ENCODE measurements around the gene SLC4A2. TPM values are rescaled to one million over a fixed set of nuclear protein-coding genes. Genes with fewer than 3 reads are reported as not detected.

Gene SLC4A2
- total and polyA plus RNA-seq, 2 of the 8 experiments (the other 6 are each of a cell fraction or from before 2014, with no cell fraction given), result 72.6 to 147 TPM

- 0 out of 2 replicates have a peak, but pooled peaks have one; percentile 27 for TF ChIP-seq TBP (IDR thresholded peaks at IDR 0.05; ENCODE audit: low read depth, low read length)
- TF ChIP-seq POU5F1 (IDR thresholded peaks at IDR 0.05; ENCODE audit: low read depth, low read length), result no peak
- peak; percentile 60 for TF ChIP-seq SAP30 (IDR thresholded peaks at IDR 0.05; ENCODE audit: insufficient read depth, insufficient replicate concordance, low read length)
- no peak for TF ChIP-seq YY1 (IDR thresholded peaks at IDR 0.05; ENCODE audit: low read depth, low read length)
- no peak; the same call in none of the 2 replicates for TF ChIP-seq E2F6 (IDR thresholded peaks at IDR 0.05)
- no peak for TF ChIP-seq JUND (IDR thresholded peaks at IDR 0.05; ENCODE audit: low read length)
- TF ChIP-seq EZH2 (IDR thresholded peaks at IDR 0.05; ENCODE audit: low read depth, low read length, severe bottlenecking), result no peak
- TF ChIP-seq RBBP5 (IDR thresholded peaks at IDR 0.05; ENCODE audit: borderline replicate concordance, low read depth, low read length), result peak; percentile 39; the same call in 1 of the 2 replicates
- TF ChIP-seq POLR2AphosphoS5 (IDR thresholded peaks at IDR 0.05; ENCODE audit: low read depth, low read length), result peak; percentile 57; the same call in 1 of the 2 replicates
- TF ChIP-seq KDM4A (IDR thresholded peaks at IDR 0.05; ENCODE audit: low read depth, low read length, severe bottlenecking), result peak; percentile 59
- peak; percentile 33; the same call in 1 of the 2 replicates for TF ChIP-seq MAX (IDR thresholded peaks at IDR 0.05)
- TF ChIP-seq SRF (IDR thresholded peaks at IDR 0.05; ENCODE audit: low read depth, low read length), result no peak
- no peak for TF ChIP-seq RXRA (IDR thresholded peaks at IDR 0.05; ENCODE audit: insufficient read depth, low read depth, low read length)
- peak in 1 of 2 experiments; percentile 58; a peak in 1 of 4 replicates for TF ChIP-seq HDAC2 (IDR thresholded peaks at IDR 0.05; ENCODE audit: borderline replicate concordance in 1 of 2, low read depth in 2 of 2, low read length in 2 of 2)
- TF ChIP-seq CEBPB (IDR thresholded peaks at IDR 0.05; ENCODE audit: low read depth, low read length), result no peak
- no peak for TF ChIP-seq GABPA (IDR thresholded peaks at IDR 0.05; ENCODE audit: borderline replicate concordance, insufficient read depth, low read length)
- no peak for TF ChIP-seq SIX5 (IDR thresholded peaks at IDR 0.05; ENCODE audit: low read depth, low read length)
Measured at GRCh38 chr7:151085691-151086620, 26.6 kb downstream of the SLC4A2 start, which contains the start of gene AGAP3 (continued).

Measured in H1 (cell line).